Transverse colon (tissue), 4 donors: ENCODE results near the gene SCRN2. TPM values are rescaled to one million over a fixed set of nuclear protein-coding genes. Genes with fewer than 3 reads are reported as not detected.

Source experiments
- DNase-seq: peaks from one replicate; pipeline ENCODE4 v3.0.0-alpha.2; 2019
- H3K27ac ChIP-seq, 4 donors: fragments of 200-600 bp; sonication (generic); 2 replicates each; pipeline ENCODE4 v1.5.1; 2016 to 2018; ENCODE audit warnings: inconsistent platforms in 4 of 4
- H3K27me3 ChIP-seq: fragments of 200-600 bp; sonication (generic); 2 replicates; pipeline ENCODE4 v1.5.1; 2017; ENCODE audit warnings: inconsistent platforms
- H3K36me3 ChIP-seq, 4 donors: fragments of 200-600 bp; sonication (generic); 2 replicates each; pipeline ENCODE4 v1.5.1; 2017 to 2019; ENCODE audit warnings: inconsistent platforms in 4 of 4
- H3K4me1 ChIP-seq, 4 donors: fragments of 200-600 bp; sonication (generic); 2 replicates each; pipeline ENCODE4 v1.5.1; 2017 to 2020; ENCODE audit warnings: inconsistent platforms in 4 of 4
- H3K4me3 ChIP-seq, 4 donors: fragments of 200-600 bp; sonication (generic); 1 replicate in 1 of 4; 2 replicates in 3 of 4; pipeline versions ENCODE4 v1.5.1 to v1.6.1; 2017 to 2019; ENCODE audit warnings: inconsistent platforms in 4 of 4
- H3K9me3 ChIP-seq, 2 donors: fragments of 200-600 bp; sonication (generic); 2 replicates each; pipeline ENCODE4 v1.5.1; 2017 to 2019; ENCODE audit warnings: inconsistent platforms in 2 of 2
- EP300 ChIP-seq: sonication (generic); formaldehyde crosslinking; IDR thresholded peaks from one replicate; pipeline ENCODE4 v1.6.1; 2017; ENCODE audit warnings: antibody characterized with exemption, low read depth
- POLR2A ChIP-seq: fragments of 450-650 bp; IDR thresholded peaks from one replicate; pipeline ENCODE4 v1.6.1; 2016; ENCODE audit warnings: antibody characterized with exemption, mild to moderate bottlenecking, moderate library complexity
- POLR2AphosphoS5 ChIP-seq, 3 donors: sonication (generic); formaldehyde crosslinking; IDR thresholded peaks; one replicate each; pipeline ENCODE4 v1.6.1; 2016; ENCODE audit warnings: antibody characterized with exemption in 3 of 3
- WGBS, 2 donors: methylation state at CpG; one replicate each; pipeline ENCODE4 v1.1.5; 2018; ENCODE audit warnings: low coverage in 1 of 2; 5-methylcytosine and 5-hydroxymethylcytosine counted together
- in situ Hi-C, 4 donors: fragments of 200-750 bp; cut with MboI; loops; one replicate each; pipeline versions ENCODE4 v1.15.0 to v1.15.1; 2017; ENCODE audit warnings: low sequenced_read_pairs in 3 of 4, low pct_ligation_motif_present in 1 of 4, low pct_unique_long_range_greater_than_20kb in 1 of 4
- intact Hi-C: fragments of 100-400 bp; cut with DNase I; formaldehyde crosslinking; loops from one replicate; pipeline ENCODE4 v1.15.1; 2023; ENCODE audit warnings: low total_unique reads
- total RNA-seq, 4 donors: library from RNA; depleted of rRNA; stranded (reverse); fragments of >200 nt; gene quantifications; one replicate each; pipeline ENCODE4 v1.1.0, GENCODE V29; 2016
- TF ChIP-seq, protein P1 (sequence below), 5 experiments: fragments of 200-600 bp in 3 of 5; fragments of 450-650 bp in 2 of 5; sonication (generic) in 3 of 5; IDR thresholded peaks; 1 replicate in 2 of 5; 2 replicates in 3 of 5; pipeline ENCODE4 v1.5.1; 2016 to 2017; ENCODE audit warnings: antibody characterized with exemption in 5 of 5, inconsistent platforms in 3 of 5, mild to moderate bottlenecking in 2 of 5, moderate library complexity in 1 of 5

Gene SCRN2
- total RNA-seq, 4 donors from 2014 or later, result 37.8 to 164 (median 89.7) TPM

DNA sequence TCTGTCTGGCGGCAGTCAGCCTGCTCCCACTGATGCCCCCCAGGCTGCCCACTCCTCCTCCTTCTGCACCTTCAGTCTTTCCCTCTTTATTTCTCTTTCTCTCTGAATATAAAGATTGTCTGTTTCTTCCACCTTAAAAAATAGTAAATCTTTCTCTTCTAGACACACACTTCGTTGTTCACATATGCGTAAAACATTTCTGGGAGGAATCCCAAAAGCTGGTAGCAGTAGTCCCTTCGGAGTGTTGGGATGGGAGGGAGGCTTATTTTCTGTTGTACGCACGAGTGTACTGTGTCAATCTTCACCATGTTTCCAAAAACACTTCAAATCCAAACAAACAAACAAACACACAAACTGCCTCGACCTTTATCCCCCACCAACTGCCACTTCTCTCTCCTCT, 29.4 kb downstream of the SCRN2 start:
- H3K27ac ChIP-seq, result peak overlapping the region; percentile 74 to 85 (median 84)
- no peak for DNase-seq
- in situ Hi-C loops (no loop called here), intact Hi-C loops (no loop called here)
- H3K4me1 ChIP-seq, result peaks cover 0 to 34% (median 24%) of the 10 kb centered on the region in 4 donors
- 62 to 69% methylated on average over 7 of the region's 7 CpGs for WGBS, 2 donors
- no peaks in the 10 kb centered on the region for H3K27me3 ChIP-seq
- peaks cover 0 to 43% (median 17%) of the 10 kb centered on the region in 4 donors for H3K36me3 ChIP-seq
- H3K4me3 ChIP-seq, result no peak overlapping the region
- TF ChIP-seq POLR2A (no peak), EP300 (no peak), POLR2AphosphoS5 (IDR thresholded peaks at IDR 0.05) (no peak)
- TF ChIP-seq, protein P1, sequence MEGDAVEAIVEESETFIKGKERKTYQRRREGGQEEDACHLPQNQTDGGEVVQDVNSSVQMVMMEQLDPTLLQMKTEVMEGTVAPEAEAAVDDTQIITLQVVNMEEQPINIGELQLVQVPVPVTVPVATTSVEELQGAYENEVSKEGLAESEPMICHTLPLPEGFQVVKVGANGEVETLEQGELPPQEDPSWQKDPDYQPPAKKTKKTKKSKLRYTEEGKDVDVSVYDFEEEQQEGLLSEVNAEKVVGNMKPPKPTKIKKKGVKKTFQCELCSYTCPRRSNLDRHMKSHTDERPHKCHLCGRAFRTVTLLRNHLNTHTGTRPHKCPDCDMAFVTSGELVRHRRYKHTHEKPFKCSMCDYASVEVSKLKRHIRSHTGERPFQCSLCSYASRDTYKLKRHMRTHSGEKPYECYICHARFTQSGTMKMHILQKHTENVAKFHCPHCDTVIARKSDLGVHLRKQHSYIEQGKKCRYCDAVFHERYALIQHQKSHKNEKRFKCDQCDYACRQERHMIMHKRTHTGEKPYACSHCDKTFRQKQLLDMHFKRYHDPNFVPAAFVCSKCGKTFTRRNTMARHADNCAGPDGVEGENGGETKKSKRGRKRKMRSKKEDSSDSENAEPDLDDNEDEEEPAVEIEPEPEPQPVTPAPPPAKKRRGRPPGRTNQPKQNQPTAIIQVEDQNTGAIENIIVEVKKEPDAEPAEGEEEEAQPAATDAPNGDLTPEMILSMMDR (IDR thresholded peaks at IDR 0.05), result no peak
- H3K9me3 ChIP-seq, result no peaks in the 10 kb centered on the region

DNA sequence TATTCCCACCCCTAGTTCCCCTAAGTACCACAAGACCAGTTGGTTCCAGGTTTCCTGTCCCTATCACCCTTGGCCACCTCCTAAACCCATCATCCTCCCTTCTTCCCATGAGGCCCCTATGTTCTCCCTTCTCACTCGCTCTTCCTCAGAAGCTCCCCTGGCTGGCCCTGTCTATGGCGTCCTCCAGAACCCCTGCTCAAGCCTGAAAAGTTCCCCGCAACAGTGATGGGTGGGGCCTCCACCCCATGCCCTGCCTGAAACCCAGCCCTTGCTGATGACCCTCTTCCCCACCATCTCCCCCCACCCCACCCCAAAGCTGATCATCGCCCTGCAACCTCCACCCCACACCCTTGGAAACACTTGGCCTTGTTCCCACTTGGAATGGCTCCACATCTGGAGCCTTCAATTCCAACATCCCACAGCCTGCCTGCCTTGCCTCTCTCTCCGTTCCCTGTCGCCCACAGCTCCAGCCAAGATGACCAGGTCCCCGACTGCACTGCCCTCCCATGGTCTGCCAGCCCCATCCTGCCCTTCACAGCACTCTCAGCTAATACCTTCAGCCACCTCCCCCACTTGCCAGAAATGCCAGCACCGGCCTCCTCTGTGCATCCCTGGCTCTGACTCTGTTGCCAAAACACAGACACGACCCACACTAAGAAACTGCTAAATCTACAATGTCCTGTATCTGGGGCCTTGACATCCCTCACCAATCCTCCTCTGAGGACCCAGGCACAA, 30.0 kb downstream of the SCRN2 start:
- intact Hi-C loops, result no loop called here
- Histone ChIP-seq H3K4me3 (no peak overlapping the region), H3K36me3 (peaks cover 0 to 37% (median 14%) of the 10 kb centered on the region in 4 donors)

DNA sequence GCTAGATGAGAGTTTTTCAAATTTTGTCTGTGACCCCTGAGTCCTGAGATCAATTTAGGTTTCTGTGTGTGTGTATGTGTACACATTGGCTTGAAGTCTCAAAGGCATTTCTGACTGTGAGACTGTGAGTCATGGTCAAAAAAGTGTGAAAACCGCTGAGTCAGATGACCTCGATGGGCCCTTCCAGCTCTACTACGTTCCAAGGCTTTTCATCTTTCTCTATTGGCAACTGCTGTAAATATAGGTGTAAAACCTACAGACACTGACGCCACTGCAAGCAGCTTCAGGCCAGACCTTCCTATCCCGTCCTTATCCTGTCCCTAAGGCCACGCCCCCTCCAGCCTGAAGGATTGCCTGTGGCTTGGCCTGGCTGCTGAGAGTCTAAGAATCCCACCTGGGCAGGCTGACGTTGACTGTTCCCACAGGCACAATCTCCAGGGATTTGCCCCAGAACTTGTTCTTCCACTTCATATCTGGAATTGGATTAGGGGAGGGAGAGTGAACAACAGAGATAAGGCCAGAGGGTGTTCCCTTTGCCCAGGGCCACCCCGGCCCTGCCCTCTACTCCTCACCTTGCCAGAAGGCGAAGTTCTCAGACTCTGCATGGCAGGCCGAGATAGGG, 30.8 kb downstream of the SCRN2 start:
- intact Hi-C loops (no loop called here), in situ Hi-C loops (no loop called here)
- Histone ChIP-seq H3K9me3 (no peaks in the 10 kb centered on the region), H3K4me1 (peaks cover 0 to 34% (median 24%) of the 10 kb centered on the region in 4 donors), H3K27me3 (no peaks in the 10 kb centered on the region), H3K27ac (peak overlapping the region; percentile 74 to 85 (median 84)), H3K4me3 (no peak overlapping the region), H3K36me3 (peaks cover 0 to 32% (median 11%) of the 10 kb centered on the region in 4 donors)
- peak; percentile 88 for DNase-seq
- TF ChIP-seq EP300 (no peak), POLR2AphosphoS5 (IDR thresholded peaks at IDR 0.05) (peak in 1 of 3 donors; percentile 7), POLR2A (peak; percentile 11)
- 35 to 44% methylated on average over 2 to 10 of the region's 10 CpGs for WGBS, 2 donors

More for the DNA sequence above, 30.0 kb downstream of the SCRN2 start:
- H3K27ac ChIP-seq, result peak overlapping the region; percentile 74 to 85 (median 84)
- H3K4me1 ChIP-seq, result peaks cover 0 to 34% (median 24%) of the 10 kb centered on the region in 4 donors
- no peaks in the 10 kb centered on the region for H3K9me3 ChIP-seq
- WGBS, 2 donors, result 41 to 56% methylated on average over 3 to 9 of the region's 9 CpGs
- DNase-seq, result peak; percentile 67
- TF ChIP-seq EP300 (no peak), POLR2AphosphoS5 (IDR thresholded peaks at IDR 0.05) (no peak), POLR2A (no peak)
- TF ChIP-seq, protein P1 (IDR thresholded peaks at IDR 0.05), result no peak
- in situ Hi-C loops, result no loop called here
- H3K27me3 ChIP-seq, result no peaks in the 10 kb centered on the region

DNA sequence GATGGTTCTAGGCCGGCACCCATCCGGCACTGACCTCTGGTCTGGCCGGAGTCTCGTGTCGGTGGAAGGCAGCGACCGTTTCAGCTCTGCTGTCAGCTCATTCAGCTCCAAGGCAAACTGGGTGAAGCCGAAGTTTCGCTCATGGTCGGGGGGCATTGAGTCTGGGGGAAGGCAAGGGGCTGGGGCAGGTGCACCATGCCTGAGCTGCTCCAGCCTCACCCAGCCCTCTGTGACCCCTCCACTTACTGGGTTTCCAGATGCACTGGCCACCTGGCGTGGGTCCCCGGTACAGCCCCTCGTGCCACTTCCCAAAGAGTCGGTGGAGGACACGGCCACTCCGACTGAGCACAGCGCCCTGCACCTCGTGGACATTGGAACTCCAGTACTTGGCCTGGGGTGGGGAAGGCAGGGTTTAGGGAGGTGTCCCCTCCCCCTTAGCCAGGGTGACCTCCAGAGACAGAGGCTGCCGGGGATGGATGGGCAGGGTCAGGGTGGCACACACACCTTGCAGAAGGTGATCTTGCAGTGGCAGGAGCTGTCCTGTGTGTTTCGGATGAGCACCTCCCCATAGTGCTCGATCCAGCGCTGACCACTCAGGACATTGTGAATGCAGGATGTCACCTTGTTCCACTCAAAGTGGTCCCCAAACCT, 32.1 kb downstream of the SCRN2 start:
- Histone ChIP-seq H3K4me3 (no peak overlapping the region), H3K9me3 (no peaks in the 10 kb centered on the region), H3K27me3 (no peaks in the 10 kb centered on the region), H3K36me3 (peaks cover 0 to 25% (median 11%) of the 10 kb centered on the region in 4 donors), H3K27ac (no peak overlapping the region), H3K4me1 (peaks cover 0 to 26% (median 22%) of the 10 kb centered on the region in 4 donors)
- intact Hi-C loops, result no loop called here
- no peak for TF ChIP-seq POLR2A
- no peak for TF ChIP-seq EP300
- TF ChIP-seq POLR2AphosphoS5 (IDR thresholded peaks at IDR 0.05), result no peak
- TF ChIP-seq, protein P1 (IDR thresholded peaks at IDR 0.05), result no peak
- DNase-seq, result no peak
- in situ Hi-C loops, result no loop called here
- 84 to 97% methylated on average over 6 to 16 of the region's 22 CpGs for WGBS, 2 donors
